ENCODE data around the gene PRSS33.

PRSS33 gene

DNA sequence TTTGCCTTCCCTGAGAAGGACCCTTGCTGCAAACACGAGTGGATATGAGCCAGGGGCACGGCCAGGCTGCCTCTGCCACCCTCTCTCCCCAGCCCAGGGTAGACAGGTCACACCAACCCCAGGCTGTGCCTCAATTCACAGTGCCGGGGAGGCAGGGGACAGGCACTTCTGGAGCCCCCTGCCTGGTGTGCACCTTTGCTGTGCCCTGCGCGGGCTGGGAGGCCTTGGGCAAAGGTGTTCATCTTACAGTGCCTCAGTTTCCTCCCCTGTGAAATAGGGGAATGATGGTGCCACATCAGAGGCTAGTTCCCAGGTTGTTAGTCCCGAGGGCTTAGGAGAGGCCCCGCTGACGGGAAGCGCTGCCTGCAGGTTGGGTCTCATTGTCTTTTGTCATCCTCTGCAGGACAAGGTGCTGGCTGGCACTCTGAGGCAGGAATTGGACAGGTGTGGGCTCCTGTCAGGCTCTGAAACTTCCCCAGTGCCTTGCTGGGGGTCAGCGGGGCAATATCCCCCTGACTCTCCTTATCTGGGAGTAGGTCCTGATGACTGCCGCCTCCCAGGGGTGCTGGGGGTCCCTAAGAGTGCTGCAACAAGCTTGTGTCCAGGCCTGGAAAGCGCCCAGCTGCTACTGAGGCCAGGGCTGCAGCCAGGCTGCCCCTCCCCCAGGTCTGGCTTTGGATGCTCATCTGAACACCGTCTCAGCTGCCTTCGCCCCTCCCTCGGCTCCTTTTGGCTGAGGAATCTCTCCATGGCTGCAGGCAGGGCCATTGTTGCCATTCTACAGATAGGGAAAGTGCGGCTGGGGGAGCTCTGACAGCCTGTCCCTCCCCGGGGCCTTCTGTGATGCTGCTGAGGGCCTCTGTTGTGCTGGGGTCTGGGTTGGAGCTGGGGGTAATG is 32.8 kb upstream of the PRSS33 start:
- DNase-seq = no peak

GRCh38 chr16:2819179-2819938 is 32.0 kb upstream of the PRSS33 start:
- no peak for DNase-seq

GRCh38 chr16:2818272-2818876 is 31.0 kb upstream of the PRSS33 start:
- DNase-seq = no peak

GRCh38 chr16:2817340-2818271 is 30.2 kb upstream of the PRSS33 start:
- DNase-seq = no peak

DNA sequence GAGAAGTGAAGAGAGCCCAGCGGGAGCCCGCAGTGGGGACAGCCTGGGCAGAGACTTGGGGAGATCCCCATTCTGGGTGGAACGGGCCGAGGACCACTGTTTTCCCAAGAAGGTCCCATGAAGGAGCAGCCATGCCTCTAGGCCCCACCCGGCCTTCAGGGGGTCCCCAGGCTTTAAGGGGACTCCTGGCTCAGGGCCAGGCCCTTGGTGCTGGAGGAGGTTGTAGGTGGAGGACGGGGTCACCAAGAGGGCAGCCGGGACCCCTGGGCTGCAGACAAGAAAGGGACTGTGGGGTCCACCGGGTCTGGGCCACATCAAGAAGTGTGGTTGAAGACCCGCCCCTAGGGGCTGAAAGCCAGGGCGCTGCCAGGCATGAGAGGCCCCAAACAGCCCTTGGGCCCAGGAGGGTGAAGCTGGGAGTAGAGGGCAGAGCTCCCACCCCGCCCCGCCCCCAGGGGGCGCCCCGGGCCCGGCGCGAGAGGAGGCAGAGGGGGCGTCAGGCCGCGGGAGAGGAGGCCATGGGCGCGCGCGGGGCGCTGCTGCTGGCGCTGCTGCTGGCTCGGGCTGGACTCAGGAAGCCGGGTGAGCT is 29.5 kb upstream of the PRSS33 start, which contains the start of gene PRSS21:
TSS of gene PRSS21 (plus strand) at position 487 of the 589 bp plus-strand sequence. CDS start at position 519, 32 bp downstream.
- no peak for DNase-seq

GRCh38 chr16:2815299-2815771 is 28.0 kb upstream of the PRSS33 start:
- DNase-seq = no peak

GRCh38 chr16:2814551-2815298 is 27.4 kb upstream of the PRSS33 start:
- no peak for DNase-seq

DNA sequence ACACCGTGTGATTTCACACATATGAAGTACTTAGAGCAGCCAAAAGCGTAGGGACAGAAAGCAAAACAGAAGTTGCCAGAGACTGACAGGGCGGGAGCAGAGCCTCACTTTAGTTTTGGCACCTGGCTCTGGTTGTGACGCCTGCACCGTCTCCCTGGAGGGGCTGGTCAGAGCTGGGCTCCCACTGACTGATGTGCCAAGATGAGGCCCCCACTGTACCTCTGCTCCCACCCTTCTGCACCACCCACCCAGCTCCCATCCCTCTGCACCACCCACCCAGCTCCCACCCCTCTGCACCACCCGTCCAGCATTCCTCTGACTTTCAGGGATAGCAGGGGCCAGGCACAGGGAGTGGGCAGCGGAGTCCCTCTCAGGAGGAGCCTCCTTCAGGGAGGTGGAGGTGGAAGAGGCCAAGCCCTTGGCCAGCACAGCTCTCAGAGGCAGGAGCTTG is 26.4 kb upstream of the PRSS33 start:
- no peak for DNase-seq

DNA sequence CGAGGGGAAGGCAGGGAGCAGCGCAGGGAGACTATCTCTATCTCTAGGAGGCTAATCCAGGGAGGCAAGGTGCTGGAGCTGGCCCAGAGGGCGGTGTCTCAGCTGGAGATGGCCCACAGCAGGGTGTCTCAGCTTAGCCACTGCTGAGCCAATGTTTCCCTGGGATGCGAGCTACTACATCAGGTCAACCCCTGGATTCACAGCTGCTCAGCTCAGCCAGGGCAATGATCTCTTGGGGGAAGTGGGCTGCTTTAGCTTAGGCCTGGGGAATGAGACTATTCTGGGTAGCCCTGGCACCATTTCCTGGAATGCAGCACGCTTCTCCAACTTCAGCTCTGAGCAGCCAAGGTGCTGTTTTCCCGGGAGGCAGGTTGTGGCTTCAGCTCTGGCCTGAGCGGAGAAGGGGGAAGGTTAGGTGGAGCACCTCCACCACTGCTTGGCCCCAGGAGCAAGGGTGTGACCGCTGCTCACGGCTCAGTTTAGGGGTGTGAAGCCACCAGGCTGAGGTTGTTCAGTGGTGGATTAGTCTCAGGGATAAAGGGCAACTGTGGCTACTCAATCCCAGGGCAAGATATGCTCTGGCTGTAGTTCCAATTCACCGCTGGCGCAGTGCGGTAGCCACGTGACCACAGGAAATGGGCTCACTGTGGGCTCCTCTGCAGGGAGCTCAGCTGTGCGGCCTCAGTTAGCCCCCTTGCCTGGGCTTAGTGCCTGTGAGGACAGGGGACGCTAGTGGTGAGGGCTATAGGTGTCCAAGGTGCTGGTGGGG is 24.5 kb upstream of the PRSS33 start:
- no peak for DNase-seq

DNA sequence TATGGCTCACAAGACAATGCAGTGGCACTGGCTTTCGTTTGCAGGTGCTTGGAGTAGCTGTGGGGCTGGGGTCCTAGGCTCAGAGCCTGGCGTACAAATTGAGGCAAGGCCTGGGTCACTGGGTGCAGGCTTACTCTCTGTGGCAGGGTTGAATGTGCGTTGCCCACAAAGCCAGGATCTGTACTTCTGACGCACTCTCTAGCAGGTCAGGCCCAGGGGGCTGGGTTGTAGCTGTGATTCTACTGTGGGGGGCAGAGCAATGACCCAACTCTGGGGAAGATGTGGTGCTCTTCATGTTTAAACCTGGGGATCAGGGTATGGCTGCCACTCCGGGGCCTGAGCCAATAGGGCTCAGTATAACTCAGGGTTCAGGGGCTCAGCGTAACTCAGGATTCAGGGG is 23.3 kb upstream of the PRSS33 start:
- no peak for DNase-seq

GRCh38 chr16:2809149-2809760 is 21.9 kb upstream of the PRSS33 start:
- no peak for DNase-seq

DNA sequence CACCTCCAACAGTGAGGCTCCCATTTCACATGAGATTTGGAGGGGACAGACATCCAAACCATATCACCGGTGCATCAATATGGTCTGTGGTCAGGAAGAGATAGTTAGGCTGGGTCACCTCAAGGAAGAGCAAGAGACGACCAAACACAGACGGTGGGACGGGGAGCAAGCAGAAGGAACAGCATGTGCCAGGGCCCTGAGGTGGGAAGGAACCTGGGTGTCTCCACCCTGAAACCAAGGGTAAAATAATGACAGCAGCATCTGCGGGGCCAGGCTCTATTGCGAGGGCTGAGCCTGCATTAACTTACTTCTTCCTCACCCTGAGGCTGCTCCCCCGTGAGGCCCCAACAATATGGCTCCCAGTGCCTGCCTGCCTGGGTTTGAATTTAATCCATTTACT is 20.8 kb upstream of the PRSS33 start:
- no peak for DNase-seq

DNA sequence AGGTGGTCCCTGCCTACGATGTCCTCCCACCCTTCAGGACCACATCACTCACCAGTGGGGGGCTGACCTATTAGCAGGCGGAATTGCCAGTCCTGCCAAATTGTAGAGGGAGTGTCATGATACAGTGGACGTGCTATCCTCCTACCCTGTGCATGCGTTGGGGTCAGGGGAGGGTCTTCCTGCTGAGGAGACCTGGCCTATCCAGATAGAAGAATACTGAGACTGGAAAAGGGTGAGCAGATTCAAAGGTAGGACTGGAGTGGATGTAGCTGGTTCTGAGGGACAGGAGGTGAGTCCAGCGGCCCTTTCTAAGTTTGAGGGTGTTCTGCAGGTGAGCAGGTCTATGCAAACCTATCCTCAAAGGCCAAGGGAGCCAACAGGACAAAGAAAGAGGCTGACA is 18.9 kb upstream of the PRSS33 start:
- no peak for DNase-seq

GRCh38 chr16:2804728-2805127 is 17.4 kb upstream of the PRSS33 start:
- no peak for DNase-seq

GRCh38 chr16:2803545-2804195 is 16.3 kb upstream of the PRSS33 start:
- DNase-seq = no peak

- no peak for DNase-seq
Measured at GRCh38 chr16:2799859-2800226, 12.5 kb upstream of the PRSS33 start.

GRCh38 chr16:2799205-2799858 is 12.0 kb upstream of the PRSS33 start:
- no peak for DNase-seq

DNA sequence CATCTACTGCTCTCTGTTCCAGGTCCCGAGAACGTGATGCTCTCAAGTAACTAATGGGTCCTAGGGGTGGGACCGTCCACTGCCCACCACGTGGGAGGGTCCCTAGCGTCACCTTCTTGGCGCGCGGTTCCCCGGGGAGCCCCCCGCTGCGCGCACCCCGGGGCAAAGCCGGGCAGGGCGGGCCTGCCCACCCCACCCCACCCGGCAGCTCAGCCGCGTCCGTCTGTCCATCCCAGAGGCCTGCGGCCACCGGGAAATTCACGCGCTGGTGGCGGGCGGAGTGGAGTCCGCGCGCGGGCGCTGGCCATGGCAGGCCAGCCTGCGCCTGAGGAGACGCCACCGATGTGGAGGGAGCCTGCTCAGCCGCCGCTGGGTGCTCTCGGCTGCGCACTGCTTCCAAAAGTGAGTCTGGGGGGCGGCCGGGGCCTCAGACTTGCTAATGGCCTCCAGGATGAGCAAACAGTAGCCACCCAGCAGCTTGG is 11.4 kb upstream of the PRSS33 start:
- DNase-seq = no peak

Data from NCI-H1105 treated with DMSO at 0.1 percent for 48 hours (cell line).